ENCODE data around the gene SVEP1. TPM values are rescaled to one million over a fixed set of nuclear protein-coding genes. Genes with fewer than 3 reads are reported as not detected.
"Not testable (repeated sequence)": the region's sequence is repeated elsewhere in the genome, so short reads cannot be mapped to it uniquely, and the experiment has no call there.

SVEP1 gene
- total RNA-seq, 2 donors from 2014 or later: 32.0 to 53.6 TPM

GRCh38 chr9:110399983-110400382 lies 179.6 kb downstream of the SVEP1 start:
- H3K9me3 ChIP-seq: no peaks in the 10 kb centered on the region
- no peaks in the 10 kb centered on the region for H3K27me3 ChIP-seq (replicated peaks; ENCODE audit: insufficient read depth)
- ATAC-seq (ENCODE audit: insufficient number of reproducible peaks, low FRiP score, low read depth): no peak
- TF ChIP-seq CTCF (IDR thresholded peaks at IDR 0.05): no peak
- no peak for DNase-seq (ENCODE audit: low spot score)
- no peak overlapping the region for H3K4me3 ChIP-seq
- no peaks in the 10 kb centered on the region for H3K4me1 ChIP-seq (ENCODE audit: control insufficient read depth in 1 of 2, low read depth in 2 of 2)
- H3K36me3 ChIP-seq: no peaks in the 10 kb centered on the region
- no peak overlapping the region for H3K27ac ChIP-seq

GRCh38 chr9:110398992-110399391 lies 180.5 kb downstream of the SVEP1 start:
- H3K4me3 ChIP-seq; H3K9me3 ChIP-seq; H3K27ac ChIP-seq; DNase-seq (ENCODE audit: low spot score); ATAC-seq (ENCODE audit: insufficient number of reproducible peaks, low FRiP score, low read depth); H3K4me1 ChIP-seq (ENCODE audit: control insufficient read depth in 1 of 2, low read depth in 2 of 2); H3K27me3 ChIP-seq (replicated peaks; ENCODE audit: insufficient read depth); H3K36me3 ChIP-seq: not testable (repeated sequence)

DNA sequence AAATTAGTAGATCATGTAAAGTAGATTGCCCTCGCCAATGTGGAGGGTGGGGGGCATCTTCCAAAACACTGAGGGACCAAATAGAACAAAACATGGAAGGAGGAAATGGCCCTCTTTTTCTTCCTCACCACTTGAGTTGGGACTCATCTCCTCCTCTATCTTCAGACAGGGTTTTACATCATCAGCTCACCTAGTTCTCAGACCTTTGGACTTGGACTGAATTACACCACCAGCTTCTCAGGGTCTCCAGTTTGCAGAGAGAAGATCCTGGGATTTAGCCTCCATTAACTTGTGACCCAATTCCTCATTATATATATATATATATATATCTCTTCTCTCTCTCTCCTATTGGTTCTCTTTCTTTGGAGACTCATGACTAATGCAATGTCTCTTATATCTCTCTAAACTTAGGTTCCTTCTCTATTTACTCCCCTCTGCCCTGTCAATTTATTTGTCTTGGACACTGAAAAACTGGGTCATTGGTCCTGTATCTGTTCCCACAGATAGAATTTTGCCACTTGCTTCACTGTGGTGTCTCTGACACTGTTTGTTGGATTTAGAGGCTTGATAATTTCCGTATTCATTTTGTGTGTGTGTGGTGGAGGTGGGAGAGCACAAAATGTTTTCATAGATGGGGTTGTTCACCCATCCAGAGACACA lies 187.6 kb downstream of the SVEP1 start:
- Histone ChIP-seq H3K4me3 (no peak overlapping the region), H3K27ac (no peak overlapping the region), H3K27me3 (replicated peaks; ENCODE audit: insufficient read depth) (no peaks in the 10 kb centered on the region), H3K36me3 (peaks cover 5% of the 10 kb centered on the region), H3K4me1 (ENCODE audit: control insufficient read depth in 1 of 2, low read depth in 2 of 2) (no peaks in the 10 kb centered on the region), H3K9me3 (no peaks in the 10 kb centered on the region)
- DNase-seq (ENCODE audit: low spot score) (no peak), ATAC-seq (ENCODE audit: insufficient number of reproducible peaks, low FRiP score, low read depth) (no peak)
- TF ChIP-seq CTCF (IDR thresholded peaks at IDR 0.05): no peak

DNA sequence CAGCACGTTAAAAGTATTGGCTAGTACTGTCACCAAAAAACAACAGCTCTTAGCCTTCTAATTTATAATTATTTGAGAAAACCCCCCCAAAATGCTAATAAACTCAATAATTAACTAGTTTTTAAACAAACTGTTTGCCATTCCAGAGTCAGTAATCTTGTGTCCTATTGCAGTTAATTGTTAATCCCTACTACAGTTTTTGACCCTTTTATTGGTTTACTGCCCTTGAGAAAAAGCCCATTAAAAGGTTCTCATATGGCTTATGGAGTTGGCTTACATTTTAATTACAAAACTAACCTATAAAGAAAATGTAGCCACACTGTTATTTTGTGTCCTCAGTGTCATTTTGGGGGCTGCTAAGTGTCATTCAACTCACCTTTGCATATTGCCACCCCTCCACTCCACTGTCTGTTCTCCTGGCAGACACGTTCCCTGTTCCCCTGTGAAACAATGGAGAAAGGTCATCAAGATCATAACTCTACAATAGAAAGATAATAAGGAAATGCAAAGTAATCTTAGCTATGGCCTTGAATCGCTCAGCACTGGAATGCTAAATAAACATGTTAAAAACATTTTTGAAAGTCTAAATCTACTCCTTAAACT lies 190.3 kb downstream of the SVEP1 start:
- DNase-seq (ENCODE audit: low spot score) (no peak), ATAC-seq (ENCODE audit: insufficient number of reproducible peaks, low FRiP score, low read depth) (no peak)
- H3K4me1 ChIP-seq (ENCODE audit: control insufficient read depth in 1 of 2, low read depth in 2 of 2): no peaks in the 10 kb centered on the region
- H3K9me3 ChIP-seq: no peaks in the 10 kb centered on the region
- H3K36me3 ChIP-seq: peaks cover 15% of the 10 kb centered on the region
- no peak overlapping the region for H3K27ac ChIP-seq
- H3K4me3 ChIP-seq: no peak overlapping the region
- H3K27me3 ChIP-seq (replicated peaks; ENCODE audit: insufficient read depth): no peaks in the 10 kb centered on the region
- no peak for TF ChIP-seq CTCF (IDR thresholded peaks at IDR 0.05)

GRCh38 chr9:110383491-110383890 lies 196.1 kb downstream of the SVEP1 start:
- Histone ChIP-seq H3K27me3 (replicated peaks; ENCODE audit: insufficient read depth) (no peaks in the 10 kb centered on the region), H3K9me3 (no peaks in the 10 kb centered on the region), H3K27ac (no peak overlapping the region), H3K4me1 (ENCODE audit: control insufficient read depth in 1 of 2, low read depth in 2 of 2) (no peaks in the 10 kb centered on the region), H3K36me3 (peaks cover 25% of the 10 kb centered on the region), H3K4me3 (no peak overlapping the region)
- TF ChIP-seq CTCF (IDR thresholded peaks at IDR 0.05): no peak
- no peak for DNase-seq (ENCODE audit: low spot score)
- ATAC-seq (ENCODE audit: insufficient number of reproducible peaks, low FRiP score, low read depth): no peak

Measured in thoracic aorta (tissue), 2 donors.